GM23248 (cell line): ENCODE data around the gene C1QTNF4.

ENCODE experiments used
- EZH2 ChIP-seq: fragments of 200-600 bp; sonication (generic); IDR thresholded peaks from 2 replicates; pipeline ENCODE4 v1.6.1; 2018; ENCODE audit warnings: antibody characterized with exemption, mild to moderate bottlenecking; ENCODE audit not compliant: insufficient read depth, poor library complexity, severe bottlenecking
- EZH2phosphoT487 ChIP-seq: fragments of 200-600 bp; sonication (generic); IDR thresholded peaks from 2 replicates; pipeline ENCODE4 v1.6.1; 2018; ENCODE audit warnings: antibody characterized with exemption, moderate library complexity, mild to moderate bottlenecking, low read depth; ENCODE audit not compliant: insufficient read depth

- TF ChIP-seq EZH2phosphoT487, result no peak
- TF ChIP-seq EZH2, result no peak
Measured at GRCh38 chr11:47616726-47617416, 22.7 kb upstream of the C1QTNF4 start.
